IPS-NIHi7 (cell line): ENCODE measurements around the gene DCTD.

Experiments used
- DNase-seq: peaks from one replicate; pipeline ENCODE4 v3.0.0; 2012; ENCODE audit warnings: mixed read lengths; ENCODE audit errors: extremely low spot score

The DCTD gene

DNA sequence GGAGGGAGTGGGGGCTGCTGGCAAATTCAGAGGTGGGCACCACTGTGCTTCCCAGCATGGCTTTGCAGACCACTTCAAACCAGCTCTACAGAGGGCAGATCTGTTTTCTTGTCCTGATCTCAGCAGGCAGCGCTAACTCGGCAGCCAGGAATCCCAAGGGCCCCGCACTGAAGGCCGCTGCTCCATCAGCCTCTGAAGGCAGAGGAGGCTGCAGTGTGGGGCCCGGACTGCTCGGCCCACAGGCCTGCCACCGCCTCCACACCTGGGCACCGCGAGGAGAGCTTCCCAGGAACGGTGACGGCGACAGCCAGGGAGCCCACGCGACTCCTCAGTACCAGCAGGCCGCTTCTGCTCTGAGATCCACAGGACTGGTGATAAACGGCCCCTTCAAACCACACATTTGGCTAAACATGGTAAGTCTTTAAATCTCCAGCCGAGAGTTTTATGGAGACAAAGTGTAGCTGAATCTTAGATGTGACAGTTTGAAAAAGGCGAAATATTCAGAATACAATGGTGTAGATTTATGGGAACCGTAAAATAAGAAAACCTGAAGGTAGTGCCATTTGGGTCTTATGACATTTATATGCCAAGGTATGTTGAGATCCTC lies 23.6 kb downstream of the DCTD start:
- no peak for DNase-seq

DNA sequence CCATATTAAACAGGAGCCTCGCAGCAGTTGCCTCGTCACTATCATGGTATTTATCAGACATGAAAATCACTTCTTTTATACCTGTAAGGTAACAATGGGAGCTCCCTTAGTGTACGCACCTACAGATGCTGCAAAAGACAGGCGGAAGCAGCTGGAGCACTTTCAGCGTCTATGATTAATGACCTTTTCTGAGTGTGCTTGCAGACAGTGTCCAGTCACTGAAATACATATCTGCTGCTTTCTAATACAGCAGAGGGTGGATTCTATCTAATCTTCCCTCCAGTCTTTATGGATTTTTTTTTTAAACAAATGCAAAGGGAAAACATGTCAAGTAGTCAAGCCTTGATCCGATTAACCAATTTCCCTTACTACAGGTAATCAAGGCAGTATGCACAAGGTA lies 24.1 kb downstream of the DCTD start:
- DNase-seq = no peak

DNA sequence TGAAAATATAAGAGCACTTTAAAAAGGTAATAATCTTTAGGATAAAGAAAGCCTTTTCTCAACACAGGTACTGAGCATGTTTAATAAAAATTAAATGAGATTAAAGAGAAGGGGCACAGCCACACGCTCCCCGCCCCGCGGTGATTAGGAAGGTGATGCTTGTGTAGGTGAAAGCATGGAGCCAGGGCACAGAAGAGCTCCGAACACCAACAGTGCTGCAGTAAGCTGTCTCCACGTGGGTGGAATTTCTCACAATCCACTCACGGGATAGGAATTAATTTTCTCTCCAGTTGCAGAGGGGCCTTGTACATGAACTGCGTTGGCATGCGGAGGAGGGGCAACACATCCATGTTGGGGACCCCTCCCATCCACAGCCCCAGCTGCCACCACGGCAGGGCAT lies 27.0 kb downstream of the DCTD start:
- DNase-seq = no peak

DNA sequence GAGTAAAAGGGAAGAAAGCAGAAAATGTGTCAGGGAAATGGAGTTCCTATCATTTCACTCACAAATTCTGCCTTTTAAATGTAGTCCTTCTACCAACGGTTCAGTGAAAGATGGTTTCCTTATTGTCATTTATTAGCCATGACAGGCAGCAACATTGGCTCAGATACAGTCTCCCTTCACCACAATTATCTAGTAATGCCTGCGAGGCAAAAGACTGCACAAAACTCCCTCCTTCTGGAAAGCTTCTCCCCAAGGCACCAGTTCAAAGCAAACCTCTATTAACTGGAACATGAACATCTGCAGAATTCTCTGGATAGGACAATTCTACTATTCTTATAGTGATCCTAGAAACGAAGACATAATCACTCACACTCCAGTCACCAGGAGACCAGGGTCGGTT lies 28.3 kb downstream of the DCTD start:
- no peak for DNase-seq

DNA sequence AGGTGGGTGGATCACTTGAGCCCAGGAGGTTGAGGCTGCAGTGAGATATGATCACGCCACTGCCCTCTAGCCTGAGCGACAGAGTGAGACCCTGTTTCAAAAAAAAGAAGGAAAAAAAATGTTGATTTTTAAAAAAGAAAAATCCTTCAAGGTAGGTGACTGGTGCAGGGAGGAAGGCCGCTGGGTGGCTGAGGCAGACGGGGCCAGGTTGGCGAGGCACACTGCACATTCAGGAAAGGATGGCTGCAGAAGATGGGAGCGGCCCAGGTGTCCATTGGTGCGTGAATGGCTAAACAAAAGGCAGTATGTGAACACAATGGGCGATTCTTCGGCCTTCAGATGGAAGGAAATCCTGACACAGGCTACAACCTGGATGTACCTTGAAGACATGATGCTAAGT lies 30.4 kb downstream of the DCTD start:
- DNase-seq = no peak

DNA sequence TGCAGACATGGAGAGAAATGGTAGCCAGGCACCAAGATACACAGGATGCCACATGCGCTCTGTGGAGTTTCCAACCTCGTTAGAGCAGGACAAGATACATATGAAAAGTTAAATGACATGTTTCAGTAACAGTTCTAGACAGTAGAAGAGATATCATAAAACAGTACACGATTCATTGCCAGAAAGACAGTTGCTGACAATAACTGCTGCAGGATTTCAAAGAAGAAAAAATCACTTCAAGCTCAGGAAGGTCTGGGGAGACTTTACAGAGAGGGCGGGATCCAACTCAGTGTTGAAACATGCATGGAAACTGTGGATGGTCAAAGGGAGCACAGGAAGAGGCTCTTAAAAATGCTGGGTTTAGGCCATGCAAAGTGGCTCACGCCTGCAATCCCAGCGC lies 31.0 kb downstream of the DCTD start:
- no peak for DNase-seq

DNA sequence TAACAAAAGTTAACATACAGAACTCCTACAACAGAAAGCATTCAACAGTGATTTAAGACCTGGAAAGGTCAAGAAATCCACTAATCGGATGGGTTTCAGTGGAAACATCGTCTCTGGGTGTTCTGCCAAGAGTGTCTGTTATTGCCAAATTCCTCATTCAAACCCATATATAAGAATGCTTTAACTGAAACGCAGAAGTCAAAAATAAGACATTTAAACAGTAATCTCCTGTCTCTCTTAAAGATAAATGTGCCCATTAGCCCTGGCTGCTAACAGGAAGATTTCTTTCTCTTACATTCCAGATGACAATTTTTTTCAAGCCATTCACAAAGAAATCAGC lies 31.5 kb downstream of the DCTD start:
- DNase-seq = no peak

DNA sequence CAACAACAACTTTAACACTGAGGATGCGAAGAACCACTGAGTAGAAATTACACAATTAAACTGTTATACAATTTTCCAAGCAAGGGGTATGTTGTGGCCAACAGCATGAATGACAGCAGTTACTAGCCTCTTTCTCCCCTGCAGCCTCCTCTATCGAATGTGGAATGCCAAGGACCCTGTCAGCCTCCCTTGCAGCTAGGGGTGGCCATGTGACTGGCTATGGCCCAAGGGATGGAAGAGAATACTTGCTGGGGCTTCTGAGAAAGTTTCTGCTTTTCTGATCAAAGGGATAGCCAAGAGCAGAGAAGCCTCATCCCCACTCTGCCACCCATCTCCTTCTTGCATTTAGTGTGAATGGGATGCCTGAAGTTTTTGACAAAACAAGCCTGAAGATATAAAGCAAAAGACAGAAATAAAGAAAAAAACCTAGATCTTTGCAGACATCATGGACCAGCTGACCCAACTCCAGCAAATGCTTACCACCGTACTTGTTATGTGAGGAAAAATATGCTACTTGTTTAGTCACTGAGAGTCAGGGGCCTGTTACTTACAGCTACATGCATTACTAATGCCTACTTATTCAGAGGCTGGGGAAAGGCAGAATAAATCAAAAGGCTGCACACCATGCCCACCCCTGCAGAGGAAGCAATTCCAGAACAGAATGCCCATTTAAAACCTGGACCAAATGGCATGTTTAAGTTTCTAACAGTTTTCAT lies 32.0 kb downstream of the DCTD start:
- no peak for DNase-seq

DNA sequence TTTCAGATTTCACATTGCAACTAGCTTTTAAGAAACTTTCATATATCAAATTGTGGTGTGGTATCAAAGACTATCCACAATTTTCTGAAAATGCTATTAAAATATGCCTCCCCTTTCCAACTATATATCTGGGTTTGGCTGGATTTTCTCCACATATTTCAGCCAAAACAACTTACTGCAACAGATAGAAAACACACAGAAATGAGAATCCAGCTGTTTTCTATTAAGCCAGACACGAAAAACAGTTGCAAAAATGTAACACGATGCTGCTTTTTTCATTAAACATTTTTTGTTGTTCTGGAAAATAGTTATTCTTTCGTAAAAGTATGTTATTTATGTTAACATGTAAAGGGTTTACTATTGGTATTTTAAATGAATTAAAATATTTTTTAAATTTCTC lies 33.1 kb downstream of the DCTD start:
- no peak for DNase-seq

DNA sequence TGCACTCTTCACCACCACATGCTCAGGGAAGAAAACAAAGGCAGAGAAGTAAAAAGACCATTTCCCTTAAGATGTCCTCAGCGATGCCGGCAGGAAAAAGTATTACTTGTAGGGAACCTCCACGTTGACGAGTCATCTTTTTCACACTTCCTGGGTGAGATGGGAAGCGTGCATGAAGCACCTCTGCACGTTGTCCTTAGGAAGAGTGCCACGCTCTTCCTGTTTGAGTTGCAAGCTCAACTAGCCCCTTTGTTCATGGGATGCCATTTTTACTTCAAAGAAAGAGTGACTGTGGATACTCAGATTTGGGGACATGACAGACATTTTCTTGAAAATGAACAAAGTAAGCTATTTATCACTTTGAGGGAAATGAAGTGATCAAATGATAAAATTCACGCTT lies 33.8 kb downstream of the DCTD start:
- no peak for DNase-seq

DNA sequence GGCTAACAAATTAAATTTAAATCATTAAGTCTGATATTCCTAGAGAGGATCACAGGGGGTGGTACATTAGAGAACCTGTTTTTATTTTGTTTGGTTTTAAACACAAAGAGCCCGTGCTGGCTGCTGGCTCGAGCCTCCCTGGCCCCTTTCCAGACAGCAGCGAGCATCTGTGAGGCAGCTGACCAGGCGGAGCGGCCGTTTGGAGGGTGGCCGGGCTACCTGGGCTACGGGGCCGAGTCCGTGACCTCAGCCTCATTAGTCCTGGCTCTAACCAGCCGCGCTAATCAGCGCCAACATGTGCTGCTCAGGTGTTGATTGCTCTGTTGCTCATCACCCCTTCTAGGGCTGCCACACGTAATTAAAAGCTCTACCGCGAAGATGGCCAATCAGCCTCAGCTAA lies 35.3 kb downstream of the DCTD start:
- no peak for DNase-seq

DNA sequence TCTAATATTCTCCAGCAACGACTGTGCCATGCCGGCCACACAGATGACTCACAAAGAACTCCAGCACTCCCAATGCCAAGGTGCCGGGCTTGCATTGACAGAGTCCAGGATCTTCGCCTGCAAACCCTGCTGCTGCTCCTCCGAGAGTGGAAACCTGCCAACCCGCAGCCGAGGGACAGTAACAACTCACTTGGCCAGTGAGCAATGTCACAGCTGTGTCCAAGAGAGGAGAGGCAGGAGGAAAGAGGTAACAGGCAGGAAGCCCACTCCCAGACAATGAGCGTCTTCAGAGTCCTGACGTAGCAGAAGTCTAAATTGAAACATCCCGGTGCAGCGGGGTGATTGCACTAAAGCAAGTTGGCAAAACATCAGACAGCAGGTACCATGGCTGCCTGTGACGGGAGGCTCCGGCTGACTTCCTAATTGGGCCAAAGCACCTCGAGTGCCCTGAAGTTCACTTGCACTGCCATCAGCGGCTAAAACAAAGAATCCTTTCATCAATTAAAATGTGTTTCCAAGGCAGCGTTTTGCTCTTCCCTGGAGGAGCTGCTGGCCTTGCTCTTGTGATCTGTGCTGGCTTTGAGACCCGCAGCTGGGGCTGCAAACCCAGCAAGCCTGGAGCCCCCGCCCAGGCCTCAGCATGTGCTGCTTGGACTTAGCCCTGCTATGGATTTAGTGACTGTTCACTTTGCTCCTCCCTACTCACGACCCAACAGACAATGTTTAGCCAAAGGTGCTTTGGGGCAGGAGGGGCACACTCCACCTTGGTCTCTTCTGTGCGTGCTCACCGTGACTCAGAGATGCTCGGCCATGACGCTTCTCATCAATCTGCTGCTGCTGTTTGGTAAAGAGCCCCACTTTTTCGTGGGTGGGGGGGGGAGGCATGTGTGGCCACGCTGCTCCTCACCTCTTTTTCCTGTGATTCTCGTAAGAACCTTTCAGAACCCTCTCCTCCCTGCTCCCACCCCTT lies 36.5 kb downstream of the DCTD start:
- no peak for DNase-seq

DNA sequence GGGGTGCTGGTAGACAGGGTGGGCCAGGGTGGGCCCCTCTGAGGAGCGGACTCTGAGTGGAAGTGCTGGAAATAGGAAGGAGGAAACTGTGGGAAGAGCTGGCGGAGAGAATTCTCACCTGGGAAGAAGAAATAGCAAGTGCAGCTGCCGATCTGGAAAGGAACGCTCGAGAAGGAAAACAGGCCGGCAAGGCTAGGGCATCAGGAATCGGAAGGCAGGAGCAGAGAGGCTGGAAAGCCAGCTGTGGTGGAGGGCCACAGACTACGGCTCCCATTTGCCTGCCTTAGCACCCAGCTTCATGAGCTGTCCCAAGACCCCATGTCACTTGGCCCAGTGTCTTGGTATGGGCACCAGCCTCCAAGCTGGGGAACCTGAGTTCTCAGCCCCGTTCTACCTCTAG lies 37.3 kb downstream of the DCTD start:
- no peak for DNase-seq

DNA sequence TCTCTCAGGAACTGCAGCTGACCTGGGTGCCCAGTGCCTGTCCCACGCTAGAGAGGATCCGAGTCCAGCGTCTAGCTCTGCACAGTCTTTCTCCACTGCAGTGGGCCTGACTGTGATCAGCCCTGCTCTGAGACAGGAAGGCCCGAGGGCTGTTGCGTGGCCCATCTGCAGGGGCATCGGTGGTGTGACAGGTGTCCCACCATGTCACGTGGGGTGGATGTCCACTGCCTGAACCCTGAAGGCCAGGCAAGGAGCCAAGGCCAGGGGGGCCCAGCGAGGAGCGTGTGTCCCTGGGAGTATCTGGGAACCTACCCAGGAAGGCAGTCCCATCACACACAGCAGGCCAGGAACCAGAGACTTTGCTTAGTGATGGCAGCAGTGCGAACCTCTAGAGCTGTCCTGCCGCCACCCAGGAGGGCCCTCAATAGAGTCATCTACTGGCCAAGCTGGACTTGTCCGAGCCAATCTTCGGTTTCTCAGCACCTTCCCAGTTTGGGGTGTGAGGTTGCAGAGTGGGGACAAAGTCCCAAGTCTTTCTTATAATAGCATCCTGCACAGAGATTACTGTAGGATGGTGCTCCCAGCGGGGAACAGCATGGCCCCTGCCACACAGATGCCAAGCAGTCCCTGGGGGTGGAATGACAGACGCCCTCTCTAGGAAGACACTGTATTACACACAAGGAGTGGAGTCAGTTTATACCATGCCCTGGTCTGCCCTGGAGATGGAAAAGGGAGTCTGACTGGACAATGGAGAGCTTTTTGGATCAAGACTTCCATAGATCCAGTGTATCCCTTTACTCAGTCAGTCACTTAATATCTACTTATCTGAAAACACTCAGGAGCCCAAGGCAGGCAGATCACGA lies 38.3 kb downstream of the DCTD start:
- no peak for DNase-seq

DNA sequence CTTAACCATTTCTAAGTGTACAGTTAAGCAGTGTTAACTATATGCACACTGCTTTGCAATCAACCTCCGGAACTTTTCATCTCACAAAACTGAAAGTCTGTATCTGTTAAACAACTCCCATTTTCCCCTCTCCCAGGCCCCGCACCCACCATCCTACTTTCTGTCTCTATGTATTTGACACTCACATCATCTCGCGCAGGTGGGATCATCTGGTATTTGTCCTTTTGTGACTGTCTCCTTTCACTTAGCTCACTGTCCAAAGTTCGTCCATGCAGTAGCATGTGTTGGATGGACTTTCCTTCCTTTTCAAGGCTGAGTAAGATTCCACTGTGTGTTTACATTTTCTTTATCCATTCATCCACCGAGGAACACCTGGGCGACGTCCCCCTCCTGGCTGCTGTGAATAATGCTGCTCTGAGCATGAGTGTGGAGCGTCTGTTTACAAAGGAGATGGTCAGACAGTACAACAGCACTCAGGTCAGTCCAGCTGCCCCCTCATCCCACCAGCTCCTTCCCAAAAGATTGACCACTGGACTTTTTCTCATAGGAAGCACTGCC lies 39.8 kb downstream of the DCTD start:
- DNase-seq = no peak

DNA sequence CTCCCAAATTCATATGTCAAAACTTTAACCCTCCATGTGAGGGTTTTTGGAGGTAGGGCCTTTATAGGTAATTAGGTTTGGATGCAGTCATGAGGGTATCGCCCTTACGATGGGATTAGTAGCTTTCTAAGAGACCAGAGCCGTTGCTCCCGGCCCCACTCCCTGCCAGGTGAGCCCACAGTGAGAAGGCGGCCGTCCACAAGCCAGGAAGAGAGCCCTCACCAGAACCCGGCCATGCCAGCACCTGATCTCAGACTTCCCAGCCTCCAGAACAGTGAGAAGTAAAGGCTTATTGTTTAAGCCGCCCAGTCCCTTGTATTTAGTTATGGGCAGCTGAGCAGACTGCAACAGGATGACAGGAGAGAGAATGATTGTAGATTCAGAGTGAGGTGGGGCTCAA lies 40.8 kb downstream of the DCTD start:
- no peak for DNase-seq

DNA sequence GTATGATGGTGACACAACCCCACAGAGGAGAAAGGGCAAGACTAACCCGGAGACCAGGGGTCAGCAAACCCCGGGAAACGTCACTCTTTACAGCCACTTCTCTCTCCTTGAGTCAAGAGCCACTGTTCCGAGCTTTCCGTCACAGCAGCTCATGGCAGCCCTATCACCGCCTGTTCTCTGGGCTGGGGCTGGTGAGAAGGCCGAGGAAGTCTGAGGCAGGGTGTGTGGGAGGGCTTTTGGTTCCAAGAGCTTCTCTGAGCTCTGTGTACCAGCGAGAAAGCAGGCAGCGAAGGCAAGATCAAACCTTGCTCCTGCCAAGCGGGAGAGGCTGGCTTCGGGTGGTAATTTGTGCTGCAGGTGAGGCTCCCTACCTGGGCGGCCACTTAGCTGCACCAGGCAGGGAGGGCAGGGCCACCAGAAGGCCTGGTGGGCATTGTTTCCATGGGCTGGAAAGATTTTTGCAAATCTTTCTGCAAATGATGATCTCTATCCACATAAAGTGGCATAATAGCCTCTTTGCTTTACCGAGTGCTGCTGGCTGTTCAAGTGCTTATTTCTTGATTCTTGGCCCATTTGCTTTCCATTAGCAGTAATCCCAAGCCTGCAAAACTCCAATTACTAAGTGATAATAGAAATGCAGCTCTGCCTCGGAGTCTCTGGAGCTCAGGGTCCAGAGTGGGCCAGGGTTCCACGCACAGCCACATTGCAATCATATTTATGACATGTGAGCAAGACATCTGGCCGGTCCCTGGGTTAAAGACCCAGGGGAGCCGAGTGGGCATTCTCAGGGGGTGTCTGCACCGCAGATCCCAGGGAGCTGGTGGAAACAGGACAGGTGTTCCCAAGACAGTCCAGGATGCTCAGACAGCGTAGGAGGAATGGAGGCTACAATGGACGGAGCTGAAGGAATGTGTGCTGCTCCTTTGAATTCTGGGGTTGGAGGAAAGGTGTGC lies 41.5 kb downstream of the DCTD start:
- DNase-seq = no peak

DNA sequence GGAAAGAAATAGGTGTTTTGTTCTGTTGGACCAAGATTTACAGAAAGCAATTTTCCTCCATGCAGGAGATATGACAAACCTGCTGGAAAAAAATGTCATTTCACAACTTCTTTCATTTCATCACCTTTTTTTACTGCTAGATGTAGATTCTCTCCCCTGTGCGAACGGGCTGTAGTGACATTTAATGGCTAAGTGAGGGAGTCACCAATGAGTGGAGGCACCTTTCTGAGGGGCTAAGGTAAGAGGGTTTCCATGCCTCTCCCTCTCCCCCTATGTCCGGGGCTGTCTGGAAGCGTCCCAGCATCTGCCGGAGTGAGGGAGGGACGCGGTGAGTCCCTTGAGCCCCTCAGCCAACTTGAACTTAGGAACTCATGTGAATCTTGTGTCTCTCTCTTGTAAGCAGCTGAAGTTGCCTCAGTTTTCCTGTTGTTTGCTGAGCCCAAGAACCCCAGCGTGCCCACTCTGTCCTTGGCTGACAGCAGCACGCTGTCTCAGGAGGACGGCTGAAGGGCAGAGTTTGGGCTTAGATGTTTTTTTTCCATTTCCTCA lies 42.3 kb downstream of the DCTD start:
- DNase-seq = no peak

DNA sequence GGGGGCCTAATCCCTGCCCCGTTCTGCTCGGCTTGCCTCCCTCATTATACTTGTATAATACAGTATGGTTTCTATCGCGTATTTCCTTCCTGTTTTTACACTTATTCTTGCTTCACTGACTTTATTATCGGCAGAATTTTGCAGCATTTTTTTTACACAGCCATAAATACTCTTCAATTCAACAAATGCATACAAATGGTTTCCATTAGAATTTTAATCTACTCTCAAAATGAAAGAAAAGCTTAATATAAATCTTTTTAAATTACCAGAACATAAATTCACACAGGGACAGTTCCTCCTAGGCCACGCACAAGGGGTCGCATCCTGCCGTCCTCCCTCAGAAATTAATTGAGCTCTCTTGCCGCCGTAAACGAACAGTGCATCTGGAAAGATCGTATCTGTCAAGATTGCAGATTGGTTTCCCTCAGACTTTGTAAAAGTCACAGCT lies 42.9 kb downstream of the DCTD start:
- no peak for DNase-seq

DNA sequence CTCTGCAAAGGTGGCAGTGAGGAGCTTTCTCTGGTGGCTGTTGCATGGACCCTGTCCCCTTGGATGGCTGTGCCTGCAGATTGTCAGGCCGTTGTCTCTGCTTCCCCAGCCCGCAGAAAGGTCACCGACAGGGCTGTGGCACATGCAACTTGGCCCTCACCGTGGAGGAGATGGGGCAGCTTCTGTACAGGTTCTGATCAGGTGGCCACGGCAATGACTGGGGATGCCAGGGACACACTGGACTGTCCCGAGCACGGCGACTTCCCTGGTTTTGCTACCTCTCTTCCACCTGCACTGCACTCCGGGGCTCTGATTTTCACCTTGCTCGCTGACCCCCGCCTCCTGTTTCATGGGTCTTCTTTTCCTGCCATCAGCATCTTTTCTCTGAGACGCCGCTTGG lies 43.5 kb downstream of the DCTD start:
- no peak for DNase-seq
